GM19025 (cell line): ENCODE results near the gene TSEN34.
"Not testable (repeated sequence)": the region's sequence is repeated elsewhere in the genome, so short reads cannot be mapped to it uniquely, and the experiment has no call there.

ENCODE experiments used
- ATAC-seq: cut with Tn5 transposase; IDR thresholded peaks from one replicate; pipeline ENCODE4 v1.9.1; 2021; ENCODE audit warnings: mild to moderate bottlenecking, low read depth, moderate library complexity; ENCODE audit not compliant: unreplicated experiment

The TSEN34 gene

DNA sequence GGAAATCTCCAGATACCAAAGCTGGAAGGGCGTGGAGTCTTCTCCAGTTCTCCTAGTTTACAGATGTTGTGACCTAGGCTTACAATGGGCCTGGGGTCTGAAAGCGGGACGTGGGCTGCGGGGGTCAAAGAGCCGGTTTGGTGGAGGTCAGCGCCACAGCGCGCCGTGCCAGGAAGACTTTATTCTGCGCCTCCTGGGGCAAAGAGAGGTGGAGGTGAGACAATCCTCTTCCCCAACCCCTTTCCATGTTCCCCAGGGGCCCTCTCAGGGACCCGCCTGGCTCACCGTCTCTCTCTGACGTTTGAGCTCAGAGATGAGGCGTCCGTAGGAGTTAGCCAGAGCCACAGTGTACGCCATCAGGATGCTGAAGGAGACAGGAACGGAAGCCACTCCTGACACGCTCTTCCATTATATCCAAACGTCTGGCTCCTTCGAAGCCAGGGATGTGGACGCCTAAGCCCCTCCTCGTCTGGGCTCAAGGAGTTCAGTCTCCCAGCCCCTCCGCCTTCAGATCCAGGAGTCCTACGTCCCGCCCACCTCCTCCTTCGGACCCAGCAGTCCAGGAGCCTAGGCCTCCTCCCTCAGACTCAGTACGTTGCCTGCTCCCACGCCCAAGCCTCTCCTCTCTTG lies 30.8 kb upstream of the TSEN34 start:
- ATAC-seq: no peak

DNA sequence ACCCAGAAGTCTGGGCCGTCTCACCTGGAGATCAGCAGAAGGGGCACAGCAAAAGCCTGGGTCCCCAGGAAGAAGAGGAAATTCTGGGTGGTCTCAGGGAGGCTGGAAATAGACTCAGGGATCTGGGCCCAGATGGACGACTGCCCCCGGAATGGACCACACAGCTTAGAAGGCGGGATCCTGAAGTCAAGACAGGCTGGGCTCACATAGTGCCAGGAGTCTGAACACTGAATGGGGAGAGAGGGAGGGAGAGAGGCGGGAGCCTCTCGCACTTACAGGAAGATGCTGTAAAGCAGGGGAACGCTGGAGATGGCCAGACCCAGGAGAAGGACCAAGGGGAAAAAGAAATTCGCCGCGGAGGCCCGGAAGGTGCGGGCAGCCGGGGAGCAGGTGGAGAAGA lies 30.3 kb upstream of the TSEN34 start:
- ATAC-seq: no peak

DNA sequence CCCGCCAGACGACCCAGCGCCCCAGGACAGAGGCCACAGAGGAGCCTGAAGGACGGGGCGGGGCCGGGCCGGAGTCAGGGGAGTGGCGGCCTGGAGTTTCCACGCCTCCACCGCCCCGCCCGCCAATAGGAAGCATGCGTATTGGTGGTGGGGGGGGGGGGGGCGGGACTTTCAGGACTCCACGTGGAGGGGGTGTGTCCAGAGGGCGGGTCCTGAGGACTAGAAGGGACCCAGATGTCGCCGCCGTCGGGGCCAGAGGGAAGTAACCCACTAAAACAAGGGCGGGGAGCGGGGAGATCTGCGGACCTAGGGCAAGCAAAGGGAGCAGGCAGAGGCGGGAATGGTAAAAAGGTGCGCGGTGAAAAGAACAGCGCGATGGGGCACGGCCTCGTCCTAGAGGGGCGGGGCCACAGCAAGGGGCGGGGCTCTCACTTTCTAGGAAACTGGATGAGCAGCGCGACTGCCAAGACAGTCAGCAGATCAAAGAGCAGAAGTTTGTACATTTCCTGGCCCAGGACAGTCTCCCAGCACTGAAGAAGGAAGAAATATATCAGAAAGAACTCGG lies 28.8 kb upstream of the TSEN34 start:
- ATAC-seq: no peak

DNA sequence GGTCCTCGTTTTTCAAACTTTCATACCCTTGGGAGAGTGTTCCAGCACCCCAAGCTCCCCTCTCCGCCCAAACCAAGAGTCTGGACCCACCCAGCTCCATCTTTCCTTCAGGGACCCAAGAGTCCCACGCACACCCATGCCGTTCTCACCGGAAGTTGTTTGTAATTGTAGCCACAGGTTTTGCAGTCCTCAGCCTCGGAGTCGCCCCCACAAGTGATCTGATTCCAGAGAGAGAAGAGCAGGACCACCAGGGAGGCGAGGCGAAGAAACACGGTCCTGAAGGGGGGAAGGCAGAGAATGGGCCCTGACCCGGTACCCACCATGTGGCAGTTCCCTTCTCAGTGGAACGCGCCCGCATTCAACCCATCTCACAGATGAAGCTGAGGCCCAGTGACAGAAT lies 28.2 kb upstream of the TSEN34 start:
- no peak for ATAC-seq

DNA sequence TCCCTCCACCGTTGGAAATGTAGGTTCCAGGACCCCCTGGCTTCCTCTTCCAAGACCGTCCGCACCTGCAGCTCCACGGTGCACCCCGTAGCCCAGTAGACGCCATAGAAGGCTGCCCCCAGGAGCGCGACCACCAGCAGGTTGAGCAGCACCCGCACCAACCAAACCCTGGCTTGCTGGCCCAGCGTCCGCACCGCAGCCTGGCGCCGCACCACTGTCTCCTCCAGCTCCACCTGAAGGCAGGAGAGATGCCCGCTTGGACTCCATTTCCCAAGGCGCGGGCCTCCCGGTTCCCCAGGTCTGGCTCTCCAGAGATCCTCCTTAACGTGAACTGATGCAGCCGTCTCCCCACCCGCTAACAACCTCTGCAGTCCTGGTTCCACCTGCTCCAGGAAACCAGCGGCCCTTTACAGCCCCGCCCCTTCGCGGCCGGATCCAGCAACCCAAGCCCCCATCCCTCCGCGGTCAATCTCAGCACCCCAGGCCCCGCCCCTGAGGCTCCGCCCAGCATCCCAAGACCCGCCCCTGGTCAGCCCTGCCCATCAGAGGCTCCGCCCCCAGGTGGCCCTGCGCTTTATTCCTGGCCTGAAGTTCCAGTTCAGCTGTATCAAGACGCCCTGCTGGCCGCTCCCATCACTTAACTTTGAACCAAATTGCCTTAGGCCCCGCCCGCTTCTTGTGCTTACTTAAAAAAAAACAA lies 26.6 kb upstream of the TSEN34 start:
- no peak for ATAC-seq

DNA sequence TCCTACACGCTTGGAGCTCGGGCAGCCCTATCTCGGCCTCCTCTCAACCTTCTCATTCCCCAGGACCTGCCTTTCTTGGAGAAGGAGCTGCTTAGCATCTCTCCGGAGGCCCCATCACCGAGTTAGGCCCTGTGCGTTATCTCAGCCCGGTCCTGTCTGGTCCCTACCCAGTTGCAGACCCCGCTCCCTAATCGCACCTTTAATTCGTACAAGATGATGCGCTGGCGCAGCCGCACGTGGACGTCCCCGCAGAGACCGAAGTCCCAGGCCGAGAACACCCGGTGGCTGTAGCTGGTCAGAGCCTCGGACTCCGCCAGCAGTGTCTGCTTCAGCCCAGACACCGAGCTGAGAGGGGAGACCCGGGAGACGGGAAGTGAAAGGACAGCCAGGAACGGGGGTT lies 25.9 kb upstream of the TSEN34 start:
- no peak for ATAC-seq

DNA sequence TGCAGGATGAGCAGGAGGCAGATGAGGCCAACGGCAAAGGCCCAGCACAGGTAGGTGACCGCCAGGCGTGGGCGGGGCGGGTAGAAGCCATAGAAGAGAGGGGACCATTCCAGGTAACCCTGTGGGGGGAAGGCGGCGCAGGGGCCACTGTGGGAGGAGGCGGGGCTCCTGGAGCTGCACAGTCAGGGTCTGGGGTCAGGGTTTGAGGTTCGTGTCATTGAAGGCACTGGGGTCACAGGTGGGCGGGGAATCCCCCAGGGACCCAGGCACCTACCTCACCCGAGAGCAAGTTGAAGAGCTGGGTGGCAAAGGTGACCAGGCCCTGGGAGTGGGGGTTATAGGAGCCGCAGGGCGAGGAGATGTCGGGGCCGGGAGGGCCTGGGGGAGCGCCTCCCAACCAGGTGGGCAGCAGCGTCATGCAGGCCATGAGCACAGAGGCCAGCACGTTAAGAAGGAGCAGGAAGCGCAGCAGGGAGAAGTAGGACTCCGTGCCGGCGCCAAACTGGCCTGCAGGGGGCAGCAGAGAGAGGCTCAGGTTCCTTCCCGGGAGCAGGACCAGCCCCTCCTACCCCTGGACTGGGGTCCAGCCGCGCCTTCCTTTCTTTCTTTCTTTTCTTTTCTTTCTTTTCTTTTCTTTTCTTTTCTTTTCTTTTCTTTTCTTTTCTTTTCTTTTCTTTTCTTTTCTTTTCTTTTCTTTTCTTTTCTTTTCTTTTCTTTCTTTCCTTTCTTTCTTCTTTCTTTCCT lies 22.8 kb upstream of the TSEN34 start:
- no peak for ATAC-seq

DNA sequence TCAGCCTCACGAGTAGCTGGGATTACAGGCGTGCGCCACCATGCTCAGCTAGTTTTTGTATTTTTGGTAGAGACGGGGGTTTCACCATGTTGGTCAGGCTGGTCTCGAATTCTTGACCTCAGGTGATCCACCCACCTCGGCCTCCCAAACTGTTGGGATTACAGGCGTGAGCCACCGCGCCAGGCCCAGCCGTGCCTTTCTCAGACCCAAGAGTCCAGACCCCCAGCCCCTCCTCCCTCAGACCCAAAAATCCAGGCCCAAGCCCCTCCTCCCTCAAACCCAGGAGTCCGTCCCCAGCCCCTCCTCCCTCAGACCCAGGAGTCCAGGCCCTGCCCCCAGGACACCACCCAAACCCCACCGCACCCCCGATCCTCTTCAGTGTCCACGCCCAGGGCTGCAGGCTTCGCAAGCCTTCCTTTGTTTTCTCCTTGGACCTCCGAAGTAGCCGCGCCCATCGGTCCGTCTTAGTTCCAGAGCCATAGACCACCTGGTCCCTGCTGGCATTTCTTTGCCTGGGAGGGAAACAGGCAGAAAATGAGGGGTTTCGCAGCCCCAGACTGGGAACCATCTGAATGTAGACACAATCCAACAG lies 21.9 kb upstream of the TSEN34 start:
- ATAC-seq: no peak

DNA sequence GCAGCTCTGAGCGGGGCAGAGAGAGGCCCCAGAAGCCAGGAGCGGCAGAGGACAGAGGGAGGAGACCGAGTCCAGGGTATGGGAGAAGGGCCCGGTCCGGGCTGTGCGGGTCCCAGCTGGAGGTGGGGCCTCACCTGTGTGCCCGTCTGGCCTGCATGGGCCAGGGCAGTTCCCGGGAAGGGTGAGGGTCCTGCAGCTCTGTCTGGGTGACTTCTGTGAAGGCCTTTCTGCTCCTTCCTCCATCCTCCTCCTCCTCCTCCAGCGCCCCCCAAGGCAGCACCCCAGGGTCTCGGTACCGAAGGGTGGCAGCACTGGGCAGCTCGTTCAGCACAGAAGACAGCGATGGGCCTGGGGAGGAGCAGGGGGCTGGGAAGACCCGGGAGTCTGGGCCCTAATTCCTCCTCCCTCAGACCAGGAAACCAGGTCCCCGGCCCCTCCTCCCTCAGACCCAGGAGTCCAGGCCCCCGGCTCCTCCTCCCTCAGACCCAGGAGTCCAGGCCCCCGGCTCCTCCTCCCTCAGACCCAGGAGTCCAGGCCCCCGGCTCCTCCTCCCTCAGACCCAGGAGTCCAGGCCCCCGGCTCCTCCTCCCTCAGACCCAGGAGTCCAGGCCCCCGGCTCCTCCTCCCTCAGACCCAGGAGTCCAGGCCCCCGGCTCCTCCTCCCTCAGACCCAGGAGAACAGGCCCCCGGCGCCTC lies 19.2 kb upstream of the TSEN34 start:
- ATAC-seq: not testable (repeated sequence)

DNA sequence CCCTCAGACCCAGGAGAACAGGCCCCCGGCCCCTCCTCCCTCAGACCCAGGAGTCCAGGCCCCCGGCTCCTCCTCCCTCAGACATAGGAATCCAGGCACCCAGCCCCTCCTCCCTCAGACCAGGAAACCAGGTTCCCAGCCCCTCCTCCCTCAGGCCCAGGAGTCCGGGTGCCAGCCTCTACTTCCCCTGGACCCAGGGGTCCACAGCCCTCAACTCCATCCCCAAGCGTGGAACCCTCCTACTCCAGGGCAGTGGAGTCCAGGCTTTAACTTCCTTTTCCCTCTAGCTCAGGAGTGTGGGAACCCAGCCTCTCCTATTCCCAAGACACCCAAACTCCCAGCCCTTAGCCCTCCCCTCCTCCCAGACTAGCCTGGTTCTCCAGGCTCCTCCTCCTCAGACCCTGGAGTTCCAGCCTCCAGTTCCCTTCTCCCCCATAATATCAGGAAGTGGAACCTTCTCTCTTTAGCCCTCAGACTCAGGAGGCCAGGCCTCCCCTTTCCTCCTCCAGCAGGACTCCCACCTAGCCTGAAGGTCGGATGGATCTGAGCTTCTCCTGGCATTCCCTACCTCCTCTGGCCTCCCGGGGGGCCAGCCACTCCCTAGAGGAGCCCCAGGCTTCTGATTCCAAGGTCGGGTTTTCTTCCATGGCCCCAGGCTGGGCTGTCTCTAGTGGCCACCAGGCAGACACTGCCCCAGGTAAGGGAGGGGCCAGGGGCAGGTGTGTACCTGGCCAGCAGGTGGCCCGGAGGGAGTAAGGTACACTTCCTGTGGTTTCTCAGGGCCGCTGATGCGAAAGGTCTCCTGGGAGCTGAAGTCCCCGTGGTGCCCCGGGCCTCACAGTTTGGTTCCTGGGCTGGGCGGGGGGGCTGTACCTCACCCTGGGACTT lies 18.4 kb upstream of the TSEN34 start, which contains the start of gene TMC4:
TSS of gene TMC4 (minus strand) at position 690 of the 888 bp plus-strand sequence. CDS start at position 647, 43 bp downstream.
- ATAC-seq: no peak

DNA sequence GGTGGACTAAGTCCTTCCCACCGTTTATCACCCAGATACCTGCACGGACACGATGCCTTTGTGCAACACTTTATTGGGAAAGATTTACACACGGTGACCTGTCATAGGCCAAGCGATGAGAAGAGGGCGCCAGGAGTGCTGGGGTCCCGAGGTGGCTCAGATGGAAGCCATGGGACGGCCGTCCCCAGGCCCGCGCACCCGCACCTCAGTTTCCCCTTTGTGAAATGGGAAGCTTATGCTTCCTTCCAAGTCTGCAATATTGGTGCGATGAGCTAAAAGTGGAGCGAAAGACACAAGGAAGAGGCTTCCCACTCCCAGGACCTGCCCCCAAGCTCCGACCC lies 17.8 kb upstream of the TSEN34 start:
- no peak for ATAC-seq

DNA sequence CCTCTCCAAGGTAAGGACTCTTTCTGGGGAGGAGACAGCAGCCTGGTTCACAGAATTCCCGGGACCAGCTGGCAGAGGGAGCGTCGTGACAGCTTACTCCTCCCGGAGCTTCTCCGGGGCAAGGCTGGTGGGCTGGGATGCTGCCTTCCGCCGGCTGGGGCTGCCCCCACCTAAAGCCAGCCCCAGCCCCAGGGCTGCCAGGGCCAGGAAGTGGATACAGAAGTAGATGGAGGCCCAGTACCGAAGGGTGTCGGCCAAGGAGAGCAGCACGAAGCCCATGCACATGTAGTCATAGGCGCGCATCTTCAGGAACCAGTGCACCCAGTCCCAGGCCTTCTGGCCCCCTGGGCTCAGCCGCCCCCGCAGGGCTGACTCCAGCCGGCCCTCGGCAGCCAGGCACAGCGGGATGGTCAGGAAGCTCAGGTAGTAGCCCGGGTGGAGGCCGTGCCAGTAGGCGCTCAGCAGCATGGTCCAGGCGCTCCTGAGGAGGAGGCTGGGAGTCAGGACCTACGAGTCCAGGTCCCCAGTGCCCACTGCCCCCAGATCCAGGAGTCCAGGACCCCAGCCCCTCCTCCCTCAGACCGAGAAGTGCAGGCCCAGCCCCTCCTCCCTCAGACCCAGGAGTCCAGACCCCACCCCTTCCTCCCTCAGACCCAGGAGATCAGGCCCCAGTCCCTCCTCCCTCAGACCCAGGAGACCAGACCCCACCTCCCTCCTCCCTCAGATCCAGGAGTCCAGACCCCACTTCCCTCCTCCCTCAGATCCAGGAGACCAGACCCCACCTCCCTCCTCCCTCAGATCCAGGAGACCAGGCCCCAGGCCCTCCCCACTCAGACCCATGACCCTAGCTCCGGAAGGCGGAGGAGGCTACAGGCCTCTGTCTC lies 16.9 kb upstream of the TSEN34 start:
- ATAC-seq: no peak

DNA sequence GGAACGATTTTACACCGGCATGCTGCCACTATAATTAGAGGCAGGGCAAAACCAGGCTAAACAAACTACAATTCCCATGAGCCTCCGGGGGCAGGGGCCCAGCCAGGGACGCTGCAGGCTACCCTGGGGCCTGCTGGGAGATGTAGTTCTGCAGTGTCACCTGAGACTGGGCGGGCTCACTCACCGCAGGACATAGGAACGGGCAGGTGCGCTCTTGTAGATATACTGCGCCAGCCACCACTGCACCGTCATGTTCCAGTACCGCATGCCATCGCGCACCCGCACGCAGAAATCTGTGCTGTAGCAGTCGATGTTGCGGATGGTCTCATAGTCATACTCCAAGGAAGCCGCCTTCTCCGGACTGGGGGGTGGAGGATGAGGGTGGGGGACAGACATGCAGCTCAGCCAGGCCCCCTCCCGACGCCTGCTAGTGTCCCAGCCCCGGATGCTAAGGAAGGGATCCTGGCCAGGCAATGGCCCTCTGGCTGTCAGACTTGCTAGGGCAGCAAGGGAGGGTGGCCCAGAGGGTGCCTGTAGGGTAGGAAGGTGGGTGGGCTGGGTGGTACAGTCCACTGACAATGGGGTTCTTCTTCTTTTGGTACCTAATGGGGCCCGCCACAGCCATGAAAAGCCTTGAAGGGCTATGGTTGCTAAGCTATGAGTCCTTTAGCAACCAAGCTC lies 12.4 kb upstream of the TSEN34 start:
- no peak for ATAC-seq

DNA sequence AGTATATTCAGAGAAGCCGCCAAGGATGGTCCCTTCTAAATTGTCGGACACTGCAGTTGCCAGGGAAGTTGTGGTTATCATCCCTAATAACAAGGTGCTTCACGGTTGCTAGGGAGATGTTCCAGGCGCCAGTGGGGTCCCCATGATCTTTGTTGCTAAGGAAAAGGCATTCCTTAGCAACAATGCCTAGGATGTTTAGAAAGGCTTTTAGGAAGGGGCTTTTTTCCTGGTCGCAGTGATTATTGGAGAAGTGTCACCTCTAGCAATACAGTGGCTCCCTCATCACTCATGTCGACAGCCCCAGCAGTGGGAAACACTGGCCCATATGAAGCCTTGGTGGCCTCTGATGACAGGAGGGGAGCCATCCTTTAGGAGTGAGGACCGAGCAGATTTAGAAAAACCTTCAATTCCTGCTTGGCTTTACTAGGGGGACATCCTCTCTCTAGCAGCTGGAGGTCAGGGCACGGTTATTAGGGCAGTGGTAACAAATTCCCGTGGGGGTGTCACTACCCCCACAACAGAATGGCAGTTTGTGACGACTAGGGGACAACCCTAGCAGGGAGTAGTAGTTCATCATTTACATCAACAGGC lies 11.8 kb upstream of the TSEN34 start:
- no peak for ATAC-seq

DNA sequence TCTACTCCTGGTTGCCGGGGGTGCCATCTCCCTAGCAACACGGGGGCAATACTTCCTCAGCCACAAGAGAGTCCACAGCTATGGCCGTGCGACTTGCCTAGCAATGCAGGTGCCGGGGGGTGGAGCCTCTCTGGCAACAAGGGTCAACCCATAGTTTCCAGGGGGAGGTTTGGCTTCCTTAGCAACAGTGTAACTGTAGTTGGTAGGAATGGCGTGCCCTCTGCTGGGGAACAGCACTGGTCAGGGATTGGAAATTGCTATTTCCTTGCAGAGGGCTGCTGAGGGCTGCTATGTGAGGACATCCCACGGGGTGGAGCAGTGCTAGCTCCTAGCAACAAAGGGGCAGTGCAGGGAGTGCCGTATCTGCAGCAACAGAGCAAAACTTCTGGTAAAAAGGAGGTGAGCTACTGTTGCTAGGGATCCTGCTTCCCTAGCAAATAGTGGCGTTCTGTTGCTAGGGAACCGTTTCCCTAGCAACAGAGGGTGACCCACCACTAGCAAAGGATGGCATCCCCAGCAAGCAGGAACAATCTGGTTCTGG lies 11.1 kb upstream of the TSEN34 start:
- ATAC-seq: no peak

DNA sequence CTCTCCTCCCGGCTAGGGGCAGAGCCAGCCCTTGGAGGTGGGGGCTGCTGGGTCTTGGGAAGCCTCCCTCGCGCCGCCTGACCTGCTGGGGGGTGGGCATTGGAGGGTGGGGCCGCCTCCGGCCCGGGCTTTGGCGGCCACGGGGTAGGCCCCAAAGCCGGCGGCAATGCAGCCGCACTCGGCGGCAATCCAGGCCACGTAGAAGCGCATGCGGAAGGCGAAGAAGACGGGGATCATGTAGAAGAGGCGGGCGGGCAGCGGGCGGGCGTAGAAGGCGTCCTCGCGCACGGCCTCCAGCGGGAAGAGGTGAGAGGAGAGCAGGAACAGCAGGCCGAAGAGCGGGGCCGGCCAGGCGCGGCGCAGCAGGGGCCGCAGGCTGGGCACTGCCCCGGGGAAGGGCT lies 10.4 kb upstream of the TSEN34 start:
- ATAC-seq: no peak

DNA sequence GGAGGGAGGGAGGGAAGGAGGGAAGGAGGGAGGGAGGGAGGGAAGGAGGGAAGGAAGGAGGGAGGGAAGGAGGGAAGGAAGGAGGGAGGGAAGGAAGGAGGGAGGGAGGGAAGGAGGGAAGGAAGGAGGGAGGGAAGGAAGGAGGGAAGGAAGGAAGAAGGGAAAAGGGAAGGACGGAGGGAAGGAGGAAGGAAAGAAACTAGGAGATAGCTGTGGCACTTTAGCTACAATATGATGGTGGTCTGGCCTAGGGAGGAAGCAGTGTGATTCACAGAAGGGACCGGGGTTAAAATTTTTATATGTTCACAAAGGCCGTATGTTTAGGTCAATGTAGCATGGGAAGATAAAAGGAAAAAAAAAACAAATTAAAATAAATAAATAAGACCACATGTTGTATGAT lies 9.2 kb upstream of the TSEN34 start:
- not testable (repeated sequence) for ATAC-seq
